DOHH2 (cell line): ENCODE data around the gene APMAP.

ENCODE experiments used
- CTCF ChIP-seq: fragments of 200-600 bp; sonication (generic); IDR thresholded peaks from one replicate; pipeline ENCODE4 v1.5.1; 2014; ENCODE audit warnings: antibody characterized with exemption, mild to moderate bottlenecking, low read depth, low read length; ENCODE audit not compliant: poor library complexity, severe bottlenecking
- EZH2phosphoT487 ChIP-seq: fragments of 200-600 bp; sonication (generic); IDR thresholded peaks from 2 replicates; pipeline ENCODE4 v1.6.1; 2017; ENCODE audit warnings: borderline replicate concordance, mild to moderate bottlenecking, antibody characterized with exemption, low read length, moderate library complexity, mixed read lengths

GRCh38 chr20:24995741-24996448 is 3.3 kb upstream of the APMAP start:
- no peak for TF ChIP-seq CTCF
- TF ChIP-seq EZH2phosphoT487: no peak
